MM.1S (cell line): Measurements from ENCODE around the gene CUL4B.
"Not testable (repeated sequence)": the region's sequence is repeated elsewhere in the genome, so short reads cannot be mapped to it uniquely, and the experiment has no call there.

ENCODE experiments used
- EZH2 ChIP-seq: fragments of 300-600 bp; sonication (generic); optimal IDR thresholded peaks from 2 replicates; pipeline ENCODE3; 2017; ENCODE audit warnings: low read depth, mild to moderate bottlenecking, antibody characterized with exemption, low read length, mixed read lengths
- TF ChIP-seq, protein P1 (sequence below): fragments of 300-600 bp; sonication (generic); IDR thresholded peaks from 2 replicates; pipeline ENCODE4 v1.5.1; 2016; ENCODE audit warnings: antibody characterized with exemption, low read length, mixed read lengths

- TF ChIP-seq, protein P1, sequence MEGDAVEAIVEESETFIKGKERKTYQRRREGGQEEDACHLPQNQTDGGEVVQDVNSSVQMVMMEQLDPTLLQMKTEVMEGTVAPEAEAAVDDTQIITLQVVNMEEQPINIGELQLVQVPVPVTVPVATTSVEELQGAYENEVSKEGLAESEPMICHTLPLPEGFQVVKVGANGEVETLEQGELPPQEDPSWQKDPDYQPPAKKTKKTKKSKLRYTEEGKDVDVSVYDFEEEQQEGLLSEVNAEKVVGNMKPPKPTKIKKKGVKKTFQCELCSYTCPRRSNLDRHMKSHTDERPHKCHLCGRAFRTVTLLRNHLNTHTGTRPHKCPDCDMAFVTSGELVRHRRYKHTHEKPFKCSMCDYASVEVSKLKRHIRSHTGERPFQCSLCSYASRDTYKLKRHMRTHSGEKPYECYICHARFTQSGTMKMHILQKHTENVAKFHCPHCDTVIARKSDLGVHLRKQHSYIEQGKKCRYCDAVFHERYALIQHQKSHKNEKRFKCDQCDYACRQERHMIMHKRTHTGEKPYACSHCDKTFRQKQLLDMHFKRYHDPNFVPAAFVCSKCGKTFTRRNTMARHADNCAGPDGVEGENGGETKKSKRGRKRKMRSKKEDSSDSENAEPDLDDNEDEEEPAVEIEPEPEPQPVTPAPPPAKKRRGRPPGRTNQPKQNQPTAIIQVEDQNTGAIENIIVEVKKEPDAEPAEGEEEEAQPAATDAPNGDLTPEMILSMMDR, result not testable (repeated sequence)
- TF ChIP-seq EZH2, result not testable (repeated sequence)
These were observed 13.0 kb upstream of the CUL4B start for GRCh38 chrX:120573806-120574205.
